ENCODE data around the gene GSK3A.

GSK3A gene

DNA sequence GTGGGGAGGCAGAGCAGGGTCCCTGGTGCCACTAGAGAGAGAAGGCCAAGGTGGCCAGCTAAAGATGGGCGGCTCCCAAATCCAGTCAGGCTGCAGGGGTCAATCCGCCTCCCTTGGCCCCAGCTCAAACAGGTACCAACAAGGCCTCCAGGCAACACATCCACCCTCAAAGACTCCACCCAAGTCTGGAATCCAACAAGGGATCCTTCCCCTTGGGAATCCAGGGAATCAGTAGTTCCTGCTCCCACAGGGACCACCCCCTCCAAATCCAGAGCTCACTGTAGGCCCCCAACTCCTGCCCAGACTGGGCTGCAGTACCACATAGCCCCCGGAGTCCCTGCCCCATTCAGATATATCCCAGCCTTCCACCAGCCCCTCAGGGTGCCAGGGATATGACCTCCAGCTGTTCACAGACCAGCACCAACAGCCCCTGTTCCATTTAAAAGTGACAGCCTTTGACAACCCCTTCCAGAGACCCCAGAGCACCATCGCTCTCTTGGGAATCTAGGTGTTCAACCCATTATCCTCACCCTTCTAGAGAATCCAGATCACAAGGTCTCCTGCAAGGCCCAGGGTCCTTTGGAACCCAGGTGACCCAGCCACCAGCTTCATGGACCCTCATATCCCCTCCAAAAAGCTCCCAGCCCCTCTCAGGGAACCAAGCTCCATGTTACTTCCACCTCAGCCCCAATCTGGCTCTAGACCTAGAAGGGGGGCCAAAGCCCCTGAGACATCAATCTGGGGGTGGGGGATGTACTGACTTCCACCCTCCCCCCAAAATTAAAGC lies 9.4 kb upstream of the GSK3A start (continued):
- TF ChIP-seq, protein P1, sequence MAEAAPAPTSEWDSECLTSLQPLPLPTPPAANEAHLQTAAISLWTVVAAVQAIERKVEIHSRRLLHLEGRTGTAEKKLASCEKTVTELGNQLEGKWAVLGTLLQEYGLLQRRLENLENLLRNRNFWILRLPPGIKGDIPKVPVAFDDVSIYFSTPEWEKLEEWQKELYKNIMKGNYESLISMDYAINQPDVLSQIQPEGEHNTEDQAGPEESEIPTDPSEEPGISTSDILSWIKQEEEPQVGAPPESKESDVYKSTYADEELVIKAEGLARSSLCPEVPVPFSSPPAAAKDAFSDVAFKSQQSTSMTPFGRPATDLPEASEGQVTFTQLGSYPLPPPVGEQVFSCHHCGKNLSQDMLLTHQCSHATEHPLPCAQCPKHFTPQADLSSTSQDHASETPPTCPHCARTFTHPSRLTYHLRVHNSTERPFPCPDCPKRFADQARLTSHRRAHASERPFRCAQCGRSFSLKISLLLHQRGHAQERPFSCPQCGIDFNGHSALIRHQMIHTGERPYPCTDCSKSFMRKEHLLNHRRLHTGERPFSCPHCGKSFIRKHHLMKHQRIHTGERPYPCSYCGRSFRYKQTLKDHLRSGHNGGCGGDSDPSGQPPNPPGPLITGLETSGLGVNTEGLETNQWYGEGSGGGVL (tag by site-specific recombination; IDR thresholded peaks at IDR 0.05), result no peak
- no peak for TF ChIP-seq ZNF580 (tag by site-specific recombination; IDR thresholded peaks at IDR 0.05)
- TF ChIP-seq ZFHX2 (tag by site-specific recombination; conservative IDR thresholded peaks at IDR 0.05), result no peak
- TF ChIP-seq HOXA7 (CRISPR knock-in tag; IDR thresholded peaks at IDR 0.05; ENCODE audit: borderline replicate concordance), result no peak
- no peak for TF ChIP-seq ZNF10 (tag by site-specific recombination; IDR thresholded peaks at IDR 0.05)
- TF ChIP-seq GLI2 (tag by site-specific recombination; IDR thresholded peaks at IDR 0.05; ENCODE audit: borderline replicate concordance, low read depth), result no peak
- peak; percentile 76 for TF ChIP-seq ZBTB48 (tag by site-specific recombination; IDR thresholded peaks at IDR 0.05)
- no peak for TF ChIP-seq ZNF37A (tag by site-specific recombination; IDR thresholded peaks at IDR 0.05)
- no peak for TF ChIP-seq ZNF521 (tag by site-specific recombination; IDR thresholded peaks at IDR 0.05)
- no peak for TF ChIP-seq ZSCAN23 (tag by site-specific recombination; IDR thresholded peaks at IDR 0.05)
- no peak for TF ChIP-seq GLIS2 (tag by site-specific recombination; IDR thresholded peaks at IDR 0.05)
- no peak for TF ChIP-seq ZNF571 (tag by site-specific recombination; IDR thresholded peaks at IDR 0.05)
- peak; percentile 87 for TF ChIP-seq KLF1 (tag by site-specific recombination; IDR thresholded peaks at IDR 0.05)
- no peak for TF ChIP-seq ZNF629 (tag by site-specific recombination; IDR thresholded peaks at IDR 0.05)
- TF ChIP-seq ZNF639 (tag by site-specific recombination; IDR thresholded peaks at IDR 0.05), result no peak
- no peak for TF ChIP-seq ZNF214 (tag by site-specific recombination; IDR thresholded peaks at IDR 0.05; ENCODE audit: borderline replicate concordance)
- TF ChIP-seq KLF8 (tag by site-specific recombination; IDR thresholded peaks at IDR 0.05), result no peak
- no peak for TF ChIP-seq ZNF248 (tag by site-specific recombination; IDR thresholded peaks at IDR 0.05)
- no peak for TF ChIP-seq ZNF302 (tag by site-specific recombination; IDR thresholded peaks at IDR 0.05; ENCODE audit: low read depth)
- no peak for TF ChIP-seq ZNF561 (tag by site-specific recombination; IDR thresholded peaks at IDR 0.05; ENCODE audit: borderline replicate concordance)
- peak; percentile 51 for TF ChIP-seq ZIC2 (tag by site-specific recombination; IDR thresholded peaks at IDR 0.05)

DNA sequence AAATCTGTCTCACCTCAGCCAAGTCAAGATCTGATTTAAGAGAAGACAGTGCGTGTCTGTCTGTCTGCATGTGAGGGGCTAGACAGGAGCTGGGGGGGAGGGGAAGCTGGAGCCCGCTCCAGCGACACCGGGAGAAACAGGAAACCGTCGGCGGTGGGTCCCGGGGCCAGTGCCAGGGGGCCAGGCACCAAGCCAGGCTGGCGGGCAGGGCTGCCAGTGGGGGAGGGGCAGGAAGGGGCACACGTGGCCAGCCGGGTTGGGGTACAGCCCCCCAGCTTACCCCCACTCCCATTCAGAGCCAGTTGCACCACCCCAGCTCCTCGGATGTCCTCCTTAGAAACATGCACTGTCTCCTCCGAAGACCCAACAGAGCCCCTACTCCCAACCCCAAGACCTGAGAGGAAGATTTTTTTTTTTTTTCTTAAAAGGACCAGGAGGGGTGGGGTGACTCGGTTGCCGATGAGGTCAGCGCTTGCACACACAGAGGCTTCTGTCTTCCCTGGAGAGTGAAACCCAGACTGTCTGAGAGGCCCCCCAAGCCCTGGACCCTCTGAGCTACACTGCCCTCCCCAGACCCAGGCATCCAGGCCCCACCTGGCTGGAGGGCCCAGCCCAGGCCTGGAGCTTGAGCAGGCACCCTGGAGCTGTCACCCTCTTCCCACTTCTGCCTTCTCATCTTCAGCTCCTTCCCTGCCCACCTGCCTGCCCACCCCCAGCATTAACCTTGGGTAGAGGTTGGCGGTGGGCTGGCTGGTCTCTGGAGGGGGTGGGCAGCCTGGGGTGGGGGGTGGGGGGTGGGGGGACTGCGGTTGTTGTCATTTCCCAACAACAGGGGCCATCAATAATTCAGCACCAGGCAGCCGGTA lies 8.5 kb upstream of the GSK3A start:
- Histone ChIP-seq H3K4me3 (ENCODE audit: low read depth, low read length) (no peak overlapping the region), H3K9me3 (ENCODE audit: control insufficient read depth, insufficient read depth, low read depth, low read length) (no peaks in the 10 kb centered on the region), H3K36me3 (ENCODE audit: control insufficient read depth in 2 of 2, insufficient read depth in 1 of 2, low read length in 2 of 2) (peaks cover 11 to 23% of the 10 kb centered on the region in 2 experiments; a peak in 2 of 3 replicates), H3K27ac (ENCODE audit: extremely low read depth, low read depth, low read length) (peak overlapping the region; percentile 87), H3K4me1 (ENCODE audit: control insufficient read depth, insufficient read depth, low read length) (peaks cover 32% of the 10 kb centered on the region)
- POLR2A ChIA-PET, result interaction anchor here (0.7 to 13.9 kb wide), 5 partner anchors 8 to 148 kb away, joined by 3 to 242 read pairs (median 4); partner anchors contain the start of gene GSK3A
- CTCF ChIA-PET, result interaction anchor here (0.6 to 11.8 kb wide), 6 partner anchors 29 to 1884 kb away, joined by 3 to 276 read pairs (median 6); no protein-coding TSS in a partner anchor
- TF ChIP-seq HIC1 (tag by site-specific recombination; IDR thresholded peaks at IDR 0.05) (peak; percentile 76; the same call in 1 of the 2 replicates), KLF8 (tag by site-specific recombination; IDR thresholded peaks at IDR 0.05) (0 out of 2 replicates have a peak, but pooled peaks have one; percentile 26), EGR2 (tag by site-specific recombination; IDR thresholded peaks at IDR 0.05; ENCODE audit: low read depth) (peak; percentile 79), ZBTB7A (tag by site-specific recombination; IDR thresholded peaks at IDR 0.05; ENCODE audit: low read depth) (peak; percentile 61; the same call in 1 of the 2 replicates), ZNF707 (tag by site-specific recombination; IDR thresholded peaks at IDR 0.05) (no peak), GLIS1 (tag by site-specific recombination; IDR thresholded peaks at IDR 0.05) (peak; percentile 94)
- TF ChIP-seq, protein P2, sequence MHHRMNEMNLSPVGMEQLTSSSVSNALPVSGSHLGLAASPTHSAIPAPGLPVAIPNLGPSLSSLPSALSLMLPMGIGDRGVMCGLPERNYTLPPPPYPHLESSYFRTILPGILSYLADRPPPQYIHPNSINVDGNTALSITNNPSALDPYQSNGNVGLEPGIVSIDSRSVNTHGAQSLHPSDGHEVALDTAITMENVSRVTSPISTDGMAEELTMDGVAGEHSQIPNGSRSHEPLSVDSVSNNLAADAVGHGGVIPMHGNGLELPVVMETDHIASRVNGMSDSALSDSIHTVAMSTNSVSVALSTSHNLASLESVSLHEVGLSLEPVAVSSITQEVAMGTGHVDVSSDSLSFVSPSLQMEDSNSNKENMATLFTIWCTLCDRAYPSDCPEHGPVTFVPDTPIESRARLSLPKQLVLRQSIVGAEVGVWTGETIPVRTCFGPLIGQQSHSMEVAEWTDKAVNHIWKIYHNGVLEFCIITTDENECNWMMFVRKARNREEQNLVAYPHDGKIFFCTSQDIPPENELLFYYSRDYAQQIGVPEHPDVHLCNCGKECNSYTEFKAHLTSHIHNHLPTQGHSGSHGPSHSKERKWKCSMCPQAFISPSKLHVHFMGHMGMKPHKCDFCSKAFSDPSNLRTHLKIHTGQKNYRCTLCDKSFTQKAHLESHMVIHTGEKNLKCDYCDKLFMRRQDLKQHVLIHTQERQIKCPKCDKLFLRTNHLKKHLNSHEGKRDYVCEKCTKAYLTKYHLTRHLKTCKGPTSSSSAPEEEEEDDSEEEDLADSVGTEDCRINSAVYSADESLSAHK (tag by site-specific recombination; IDR thresholded peaks at IDR 0.05), result peak; percentile 87
